ENCODE measurements around the gene GTPBP2. TPM values are rescaled to one million over a fixed set of nuclear protein-coding genes. Genes with fewer than 3 reads are reported as not detected.

GTPBP2 gene
- total and polyA plus RNA-seq, 2 of the 13 experiments (the other 11 are each of a cell fraction or from before 2014, with no cell fraction given) = 26.9 to 88.2 TPM

GRCh38 chr6:43629505-43630300, 639 bp upstream of the GTPBP2 start (continued):
- TF ChIP-seq ZNF703 (CRISPR knock-in tag; IDR thresholded peaks at IDR 0.05; ENCODE audit: borderline replicate concordance) (no peak; the same call in 1 of the 2 replicates), SALL2 (CRISPR knock-in tag; IDR thresholded peaks at IDR 0.05) (peak; percentile 65), ZNF121 (CRISPR knock-in tag; IDR thresholded peaks at IDR 0.05) (no peak), MED8 (CRISPR knock-in tag; IDR thresholded peaks at IDR 0.05; ENCODE audit: insufficient replicate concordance) (no peak), NR1H2 (CRISPR knock-in tag; IDR thresholded peaks at IDR 0.05; ENCODE audit: borderline replicate concordance, low read depth) (no peak), ZNF891 (CRISPR knock-in tag; IDR thresholded peaks at IDR 0.05) (no peak), RBM39 (IDR thresholded peaks at IDR 0.05; ENCODE audit: low read depth, low read length, poor library complexity, severe bottlenecking) (no peak), SSRP1 (CRISPR knock-in tag; IDR thresholded peaks at IDR 0.05) (0 out of 2 replicates have a peak, but pooled peaks have one; percentile 56), TGIF2 (CRISPR knock-in tag; IDR thresholded peaks at IDR 0.05) (peak; percentile 33), REPIN1 (CRISPR knock-in tag; IDR thresholded peaks at IDR 0.05; ENCODE audit: borderline replicate concordance, low read depth) (peak; percentile 48), ZNF556 (CRISPR knock-in tag; IDR thresholded peaks at IDR 0.05; ENCODE audit: borderline replicate concordance) (peak; percentile 60), AGO2 (optimal IDR thresholded peaks at IDR 0.05; ENCODE audit: low read depth, low read length) (peak; percentile 32), ZNF33A (CRISPR knock-in tag; IDR thresholded peaks at IDR 0.05; ENCODE audit: borderline replicate concordance) (no peak), PHF5A (CRISPR knock-in tag; IDR thresholded peaks at IDR 0.05; ENCODE audit: low read depth, unreplicated experiment) (peak; percentile 81), ZSCAN5A (CRISPR knock-in tag; IDR thresholded peaks at IDR 0.05; ENCODE audit: borderline replicate concordance) (no peak; the same call in 1 of the 2 replicates), NCOA5 (CRISPR knock-in tag; IDR thresholded peaks at IDR 0.05) (no peak), FLYWCH1 (CRISPR knock-in tag; IDR thresholded peaks at IDR 0.05) (no peak), SMARCC2 (IDR thresholded peaks at IDR 0.05) (no peak), SMC3 (IDR thresholded peaks at IDR 0.05; ENCODE audit: low read length) (no peak), ZNF773 (CRISPR knock-in tag; IDR thresholded peaks at IDR 0.05; ENCODE audit: borderline replicate concordance) (peak; percentile 48; the same call in 1 of the 2 replicates), YEATS2 (CRISPR knock-in tag; IDR thresholded peaks at IDR 0.05; ENCODE audit: borderline replicate concordance) (no peak; the same call in 1 of the 2 replicates), KLF15 (CRISPR knock-in tag; IDR thresholded peaks at IDR 0.05; ENCODE audit: borderline replicate concordance) (0 out of 2 replicates have a peak, but pooled peaks have one; percentile 29), BORCS8-MEF2B (CRISPR knock-in tag; IDR thresholded peaks at IDR 0.05) (no peak; the same call in 1 of the 2 replicates)
- TF ChIP-seq, protein P1, sequence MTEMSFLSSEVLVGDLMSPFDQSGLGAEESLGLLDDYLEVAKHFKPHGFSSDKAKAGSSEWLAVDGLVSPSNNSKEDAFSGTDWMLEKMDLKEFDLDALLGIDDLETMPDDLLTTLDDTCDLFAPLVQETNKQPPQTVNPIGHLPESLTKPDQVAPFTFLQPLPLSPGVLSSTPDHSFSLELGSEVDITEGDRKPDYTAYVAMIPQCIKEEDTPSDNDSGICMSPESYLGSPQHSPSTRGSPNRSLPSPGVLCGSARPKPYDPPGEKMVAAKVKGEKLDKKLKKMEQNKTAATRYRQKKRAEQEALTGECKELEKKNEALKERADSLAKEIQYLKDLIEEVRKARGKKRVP (CRISPR knock-in tag; IDR thresholded peaks at IDR 0.05) = 0 out of 4 replicates have a peak, but pooled peaks of 1 of the 2 experiments have one; percentile 62
